HG02588 (cell line): ENCODE measurements around the gene ODF4.
"Not testable (repeated sequence)": the region's sequence is repeated elsewhere in the genome, so short reads cannot be mapped to it uniquely, and the experiment has no call there.

Source experiments
- ATAC-seq: cut with Tn5 transposase; IDR thresholded peaks from one replicate; pipeline ENCODE4 v1.9.1; 2021; ENCODE audit warnings: mild to moderate bottlenecking, moderate library complexity; ENCODE audit not compliant: unreplicated experiment

The ODF4 gene

GRCh38 chr17:8392674-8393469 lies 53.2 kb downstream of the ODF4 start:
- no peak for ATAC-seq

GRCh38 chr17:8393470-8394231 lies 54.0 kb downstream of the ODF4 start:
- ATAC-seq, result no peak

GRCh38 chr17:8394497-8394896 lies 54.9 kb downstream of the ODF4 start:
- not testable (repeated sequence) for ATAC-seq
